Vein endothelial cell (primary cell): ENCODE data around the gene ADAM11. TPM values are rescaled to one million over a fixed set of nuclear protein-coding genes. Genes with fewer than 3 reads are reported as not detected.

ENCODE experiments used
- small RNA-seq: library from RNA; depleted of rRNA; stranded (forward); fragments of <200 nt; gene quantifications from one replicate; pipeline ENCODE3, GENCODE V24; 2012
- total RNA-seq: library from RNA; depleted of rRNA; stranded (reverse); fragments of >200 nt; gene quantifications from 2 replicates; pipeline ENCODE4 v1.2.3, GENCODE V29; 2012

Gene ADAM11, protein sequence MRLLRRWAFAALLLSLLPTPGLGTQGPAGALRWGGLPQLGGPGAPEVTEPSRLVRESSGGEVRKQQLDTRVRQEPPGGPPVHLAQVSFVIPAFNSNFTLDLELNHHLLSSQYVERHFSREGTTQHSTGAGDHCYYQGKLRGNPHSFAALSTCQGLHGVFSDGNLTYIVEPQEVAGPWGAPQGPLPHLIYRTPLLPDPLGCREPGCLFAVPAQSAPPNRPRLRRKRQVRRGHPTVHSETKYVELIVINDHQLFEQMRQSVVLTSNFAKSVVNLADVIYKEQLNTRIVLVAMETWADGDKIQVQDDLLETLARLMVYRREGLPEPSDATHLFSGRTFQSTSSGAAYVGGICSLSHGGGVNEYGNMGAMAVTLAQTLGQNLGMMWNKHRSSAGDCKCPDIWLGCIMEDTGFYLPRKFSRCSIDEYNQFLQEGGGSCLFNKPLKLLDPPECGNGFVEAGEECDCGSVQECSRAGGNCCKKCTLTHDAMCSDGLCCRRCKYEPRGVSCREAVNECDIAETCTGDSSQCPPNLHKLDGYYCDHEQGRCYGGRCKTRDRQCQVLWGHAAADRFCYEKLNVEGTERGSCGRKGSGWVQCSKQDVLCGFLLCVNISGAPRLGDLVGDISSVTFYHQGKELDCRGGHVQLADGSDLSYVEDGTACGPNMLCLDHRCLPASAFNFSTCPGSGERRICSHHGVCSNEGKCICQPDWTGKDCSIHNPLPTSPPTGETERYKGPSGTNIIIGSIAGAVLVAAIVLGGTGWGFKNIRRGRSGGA
- total RNA-seq: under 0.01 and 0.10 TPM in 2 replicates

DNA sequence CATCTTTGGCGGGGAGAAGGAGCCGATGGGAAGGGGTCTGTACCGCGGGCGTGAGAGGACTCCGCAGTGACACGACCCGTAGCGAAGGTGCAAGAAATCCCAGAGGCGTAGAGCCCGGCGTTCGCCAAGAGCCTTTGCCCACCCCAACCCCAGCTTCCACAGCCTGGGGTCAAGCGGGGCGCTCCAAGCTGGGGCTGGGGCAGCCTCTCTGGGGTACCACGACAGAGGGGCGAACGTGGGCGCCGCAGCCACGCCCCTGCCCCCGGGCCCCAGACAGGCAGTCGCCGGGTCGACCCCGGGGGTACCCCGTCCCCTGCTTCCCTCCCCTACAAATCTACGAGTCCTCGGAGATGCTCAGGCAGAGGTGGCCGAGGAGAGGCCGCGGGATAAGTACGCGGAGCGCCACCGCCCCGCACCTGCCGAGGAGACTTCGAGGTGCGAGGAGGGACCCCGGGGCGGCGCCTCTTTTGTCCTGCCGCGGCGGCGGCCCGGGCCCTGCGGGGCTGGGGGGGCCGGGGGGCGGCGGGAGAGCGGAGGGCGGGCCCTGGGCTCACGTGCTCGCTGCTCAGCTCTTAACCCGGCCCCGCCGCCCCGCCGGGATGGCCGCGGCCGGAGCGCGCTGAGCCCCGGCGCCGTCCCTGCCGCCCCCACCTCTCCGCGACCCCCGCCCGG, at the start of gene ADAM11:
ADAM11 (plus strand) TSS at position 575 of the 672 bp plus-strand sequence. CDS start 212 bp downstream, outside the sequence.

DNA sequence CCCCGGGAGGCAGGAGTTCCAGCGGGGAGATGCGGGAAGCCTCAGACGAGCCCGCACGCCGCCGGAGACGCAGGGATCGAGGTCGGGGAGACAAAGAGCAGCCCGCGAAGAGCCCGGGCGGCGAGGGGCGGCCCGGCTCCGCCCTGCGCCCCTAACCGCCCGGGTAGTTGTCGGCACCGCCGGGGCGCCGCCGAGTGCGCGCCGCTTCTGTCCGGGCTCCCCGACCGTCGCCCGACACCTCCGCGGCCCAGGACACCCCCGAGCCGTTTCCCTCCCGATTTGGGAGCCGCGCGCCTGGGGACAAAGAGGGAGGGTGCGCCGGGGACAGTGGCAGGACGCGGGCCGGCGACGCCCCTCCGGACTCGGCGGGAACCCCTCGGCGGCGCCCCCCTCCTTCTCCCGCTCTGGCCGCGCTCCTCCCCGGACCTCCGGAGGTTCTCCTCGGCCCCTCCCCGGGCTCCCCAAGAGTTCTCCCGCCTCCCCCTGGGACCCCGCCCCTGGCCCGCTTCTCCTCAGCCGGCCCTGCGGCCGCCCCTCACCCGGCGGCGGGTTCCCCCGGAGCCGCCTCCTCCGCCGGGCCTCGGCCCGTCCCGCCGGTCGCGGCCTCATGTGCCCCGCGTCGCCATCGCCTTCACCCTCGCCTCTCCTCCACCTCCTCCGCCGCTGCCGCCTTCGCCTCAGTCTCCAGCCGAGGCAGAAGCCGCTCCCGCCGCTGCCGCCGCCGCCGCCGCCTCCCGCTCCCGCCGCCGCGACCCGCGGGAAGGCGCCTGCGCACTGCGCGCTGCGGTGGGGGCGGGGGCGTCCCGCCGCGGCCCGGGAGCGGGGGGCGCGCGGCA, 71.0 kb downstream of the ADAM11 start, which contains the start of gene GJC1:
GJC1 (minus strand) TSS at position 765 of the 836 bp plus-strand sequence. CDS start 24,470 bp downstream, outside the sequence.

Small RNA genes within 50 kb of the gene (small RNA-seq; reads per million reads assigned to genes)
- gene RN7SL819P: not detected

Other genes starting within 250 kb of the ADAM11 start
- 0.38 and 0.65 TPM in 2 replicates for gene FZD2, start 201.5 kb upstream of the ADAM11 start, total RNA-seq
- gene MEIOC, start 102.5 kb upstream of the ADAM11 start, total RNA-seq: 0.10 TPM in 1 of 2 replicates, not detected in the other
- 31.0 and 38.7 TPM in 2 replicates for gene CCDC43, start 69.2 kb upstream of the ADAM11 start, total RNA-seq
- 4.6 and 5.6 TPM in 2 replicates for gene DBF4B, start 50.3 kb upstream of the ADAM11 start, total RNA-seq
- gene GJC1, start 71.3 kb downstream of the ADAM11 start, total RNA-seq: 3.3 and 14.6 TPM in 2 replicates
- not detected in 2 replicates for gene HIGD1B, start 88.9 kb downstream of the ADAM11 start, total RNA-seq
- gene EFTUD2, start 140.5 kb downstream of the ADAM11 start, total RNA-seq: 134 and 180 TPM in 2 replicates
- 0.86 TPM in 1 of 2 replicates, not detected in the other for gene GFAP, start 156.5 kb downstream of the ADAM11 start, total RNA-seq
- gene KIF18B, start 188.8 kb downstream of the ADAM11 start, total RNA-seq: 4.2 and 8.8 TPM in 2 replicates
- gene C1QL1, start 209.3 kb downstream of the ADAM11 start, total RNA-seq: not detected in 2 replicates